Measurements from ENCODE around the gene SCAMP1. TPM values are rescaled to one million over a fixed set of nuclear protein-coding genes. Genes with fewer than 3 reads are reported as not detected.

Gene SCAMP1
- total RNA-seq, 1 experiment from 2014 or later, result 36.0 TPM

DNA sequence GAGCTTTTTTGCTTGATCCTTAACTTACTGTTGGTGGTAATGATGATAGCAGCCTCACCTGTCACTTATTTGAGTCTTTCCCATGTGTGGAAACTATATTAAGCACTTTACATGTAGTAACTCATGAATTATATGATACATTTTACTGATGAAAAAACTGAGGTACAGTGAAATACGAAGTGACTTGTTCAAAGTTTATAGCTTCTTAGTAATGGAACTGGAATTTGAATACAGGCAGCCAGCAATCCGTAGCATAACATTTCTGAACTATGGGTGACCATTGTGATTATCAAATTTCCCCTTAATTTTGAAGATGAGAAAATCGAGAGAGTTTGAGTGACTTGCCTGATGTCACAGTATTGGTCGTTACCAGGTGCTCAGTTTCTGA is 17.3 kb downstream of the SCAMP1 start:
- Histone ChIP-seq H2BK12ac (ENCODE audit: insufficient read length, low read depth, low read length) (no peak overlapping the region), H3K23ac (ENCODE audit: insufficient read length, low read depth, low read length) (no peak overlapping the region), H2BK5ac (ENCODE audit: insufficient read length, low read length) (no peak overlapping the region), H3K27ac (ENCODE audit: insufficient read length, low read depth, low read length) (no peak overlapping the region), H3K9me3 (ENCODE audit: control insufficient read depth, low read depth, low read length) (no peaks in the 10 kb centered on the region), H3K9ac (ENCODE audit: extremely low read depth, insufficient read length, low read length) (no peak overlapping the region), H2AFZ (ENCODE audit: low read length) (no peak overlapping the region), H3K18ac (ENCODE audit: insufficient read length, low read depth, low read length) (no peak overlapping the region), H4K20me1 (ENCODE audit: control insufficient read depth, insufficient read depth, insufficient read length) (no peaks in the 10 kb centered on the region), H3K4me1 (ENCODE audit: insufficient read depth, low read length) (no peaks in the 10 kb centered on the region), H3T11ph (ENCODE audit: low read length) (no peak overlapping the region), H3K23me2 (ENCODE audit: insufficient read length, low read depth, low read length, poor library complexity, severe bottlenecking) (no peaks in the 10 kb centered on the region), H4K91ac (ENCODE audit: insufficient read length, low read depth, low read length) (no peak overlapping the region), H3K4me2 (ENCODE audit: insufficient read depth, insufficient read length, low read length) (no peak overlapping the region), H2BK20ac (ENCODE audit: low read depth, low read length, poor library complexity, severe bottlenecking) (no peak overlapping the region), H2AK5ac (ENCODE audit: insufficient read length, low read length) (no peak overlapping the region), H3K14ac (ENCODE audit: insufficient read depth, low read length) (no peak overlapping the region), H3K56ac (ENCODE audit: insufficient read length, low read depth, low read length) (no peak overlapping the region), H2BK120ac (ENCODE audit: low read depth, low read length, poor library complexity, severe bottlenecking) (no peak overlapping the region), H2BK15ac (ENCODE audit: low read depth, low read length) (no peak overlapping the region), H3K27me3 (ENCODE audit: insufficient read depth, low read length) (no peaks in the 10 kb centered on the region), H4K5ac (ENCODE audit: insufficient read length, low read depth, low read length) (no peak overlapping the region), H3K79me1 (ENCODE audit: insufficient read depth, low read depth, low read length, poor library complexity, severe bottlenecking) (no peaks in the 10 kb centered on the region), H4K8ac (replicated peaks; ENCODE audit: insufficient read length, low read depth, low read length) (no peak overlapping the region), H3K79me2 (ENCODE audit: insufficient read depth, low read length) (no peaks in the 10 kb centered on the region), H3K4ac (ENCODE audit: low read depth, low read length) (no peak overlapping the region)
- no peak overlapping the region for H3K4me3 Mint-ChIP-seq
- H3K36me3 Mint-ChIP-seq (ENCODE audit: insufficient read depth in 1 of 3, low read depth in 3 of 3), result peaks cover 0 to 4% (median 0%) of the 10 kb centered on the region in 3 experiments; a peak in 2 of 7 replicates
- no peak overlapping the region for H3K27ac Mint-ChIP-seq
- TF ChIP-seq, protein P1, sequence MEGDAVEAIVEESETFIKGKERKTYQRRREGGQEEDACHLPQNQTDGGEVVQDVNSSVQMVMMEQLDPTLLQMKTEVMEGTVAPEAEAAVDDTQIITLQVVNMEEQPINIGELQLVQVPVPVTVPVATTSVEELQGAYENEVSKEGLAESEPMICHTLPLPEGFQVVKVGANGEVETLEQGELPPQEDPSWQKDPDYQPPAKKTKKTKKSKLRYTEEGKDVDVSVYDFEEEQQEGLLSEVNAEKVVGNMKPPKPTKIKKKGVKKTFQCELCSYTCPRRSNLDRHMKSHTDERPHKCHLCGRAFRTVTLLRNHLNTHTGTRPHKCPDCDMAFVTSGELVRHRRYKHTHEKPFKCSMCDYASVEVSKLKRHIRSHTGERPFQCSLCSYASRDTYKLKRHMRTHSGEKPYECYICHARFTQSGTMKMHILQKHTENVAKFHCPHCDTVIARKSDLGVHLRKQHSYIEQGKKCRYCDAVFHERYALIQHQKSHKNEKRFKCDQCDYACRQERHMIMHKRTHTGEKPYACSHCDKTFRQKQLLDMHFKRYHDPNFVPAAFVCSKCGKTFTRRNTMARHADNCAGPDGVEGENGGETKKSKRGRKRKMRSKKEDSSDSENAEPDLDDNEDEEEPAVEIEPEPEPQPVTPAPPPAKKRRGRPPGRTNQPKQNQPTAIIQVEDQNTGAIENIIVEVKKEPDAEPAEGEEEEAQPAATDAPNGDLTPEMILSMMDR (conservative IDR thresholded peaks at IDR 0.05), result no peak
- no peaks in the 10 kb centered on the region; a peak in 1 of 5 replicates for H3K9me3 Mint-ChIP-seq
- no peak for DNase-seq
- no peaks in the 10 kb centered on the region; the same call in 1 of the 2 replicates for H3K27me3 Mint-ChIP-seq (ENCODE audit: low read depth)
- no CpG with 5 or more reads among the region's 4 CpGs for WGBS (ENCODE audit: extremely low coverage, insufficient read length, low lambda C conversion rate)
- H3K4me1 Mint-ChIP-seq, result no peaks in the 10 kb centered on the region
